ENCODE results near the gene LPCAT4.
"Not testable (repeated sequence)": the region's sequence is repeated elsewhere in the genome, so short reads cannot be mapped to it uniquely, and the experiment has no call there.

The LPCAT4 gene

GRCh38 chr15:34362047-34362773 is 4.8 kb downstream of the LPCAT4 start:
- DNase-seq (ENCODE audit: low read depth), result no peak

- DNase-seq (ENCODE audit: low read depth), result no peak
Measured at GRCh38 chr15:34361278-34361677, 5.7 kb downstream of the LPCAT4 start.

- peak; percentile 40 for DNase-seq (ENCODE audit: low read depth)
Measured at GRCh38 chr15:34360298-34360697, 6.7 kb downstream of the LPCAT4 start.

- DNase-seq (ENCODE audit: low read depth), result no peak
Measured at GRCh38 chr15:34359416-34359815, 7.6 kb downstream of the LPCAT4 start.

GRCh38 chr15:34358948-34359347 is 8.0 kb downstream of the LPCAT4 start:
- DNase-seq (ENCODE audit: low read depth), result no peak

- peak; percentile 64 for DNase-seq (ENCODE audit: low read depth)
Measured at GRCh38 chr15:34358367-34358766, 8.6 kb downstream of the LPCAT4 start.

- DNase-seq (ENCODE audit: low read depth), result no peak
Measured at GRCh38 chr15:34357653-34358052, 9.3 kb downstream of the LPCAT4 start.

- DNase-seq (ENCODE audit: low read depth), result no peak
Measured at GRCh38 chr15:34355241-34355640, 11.8 kb downstream of the LPCAT4 start.

GRCh38 chr15:34354286-34354685 is 12.7 kb downstream of the LPCAT4 start:
- DNase-seq (ENCODE audit: low read depth), result no peak

- no peak for DNase-seq (ENCODE audit: low read depth)
Measured at GRCh38 chr15:34353627-34354026, 13.4 kb downstream of the LPCAT4 start.

- not testable (repeated sequence) for DNase-seq (ENCODE audit: low read depth)
Measured at GRCh38 chr15:34352996-34353395, 14.0 kb downstream of the LPCAT4 start.

- no peak for DNase-seq (ENCODE audit: low read depth)
Measured at GRCh38 chr15:34349769-34350168, 17.2 kb downstream of the LPCAT4 start.

- DNase-seq (ENCODE audit: low read depth), result no peak
Measured at GRCh38 chr15:34348735-34349300, 18.2 kb downstream of the LPCAT4 start.

- no peak for DNase-seq (ENCODE audit: low read depth)
Measured at GRCh38 chr15:34347951-34348638, 18.9 kb downstream of the LPCAT4 start.

GRCh38 chr15:34342737-34343575 is 24.0 kb downstream of the LPCAT4 start, which contains the start of the genes NOP10 and NUTM1:
NOP10 (minus strand) TSS chr15:34343136; CDS start chr15:34343073, 63 bp downstream.
NUTM1 (plus strand) TSS chr15:34343315; CDS start chr15:34343697, 382 bp downstream.
- DNase-seq (ENCODE audit: low read depth), result peak; percentile 92

GRCh38 chr15:34342213-34342736 is 24.7 kb downstream of the LPCAT4 start:
- peak; percentile 15 for DNase-seq (ENCODE audit: low read depth)

GRCh38 chr15:34341381-34342212 is 25.4 kb downstream of the LPCAT4 start:
- DNase-seq (ENCODE audit: low read depth), result no peak

- DNase-seq (ENCODE audit: low read depth), result no peak
Measured at GRCh38 chr15:34339946-34340345, 27.1 kb downstream of the LPCAT4 start.

- DNase-seq (ENCODE audit: low read depth), result no peak
Measured at GRCh38 chr15:34338347-34338746, 28.6 kb downstream of the LPCAT4 start.

- DNase-seq (ENCODE audit: low read depth), result peak; percentile 97
Measured at GRCh38 chr15:34337557-34338306, 29.3 kb downstream of the LPCAT4 start, which contains the start of gene SLC12A6. SLC12A6 (minus strand) TSS chr15:34337781; CDS start chr15:34336680, 1,101 bp downstream.
